K562 (cell line): ENCODE results near the gene WNK2. TPM values are rescaled to one million over a fixed set of nuclear protein-coding genes. Genes with fewer than 3 reads are reported as not detected.
A peak's percentile ranks its signal among the peaks of the same experiment; 100 is the strongest.
"Not testable (repeated sequence)": the region's sequence is repeated elsewhere in the genome, so short reads cannot be mapped to it uniquely, and the experiment has no call there.

ENCODE experiments used
- ATAC-seq: fragments of 200-7000 bp; cut with Tn5 transposase; 3 replicates; pipeline ENCODE4 v1.9.1; 2020; ENCODE audit warnings: moderate library complexity
- BruUV-seq: library from RNA; stranded (reverse); fragments of 400-500 nt; replicated peaks from 2 replicates; lab custom pipeline; 2021; lab: Mats Ljungman, UMichigan
- CTCF ChIA-PET: fragments of 300-600 bp; formaldehyde crosslinking; extraction: SDS; loops from one replicate; lab custom pipeline; 2021; ENCODE audit warnings: low intra/inter-chr PET ratio; lab: Yijun Ruan, JAX
- POLR2A ChIA-PET: fragments of 300-600, 350-650 bp; sonication (Branson Sonifier 250); formaldehyde crosslinking; extraction: SDS; loops from one replicate; lab custom pipeline; 2021; ENCODE audit warnings: antibody characterized with exemption, inconsistent platforms; lab: Yijun Ruan, JAX
- DNase-seq, 4 experiments: peaks; one replicate each; pipeline versions ENCODE4 v3.0.0 to v3.0.0-alpha.2; 2011 to 2018; ENCODE audit warnings: low spot score in 3 of 4, mixed read lengths in 3 of 4; ENCODE audit errors: extremely low read depth in 1 of 4
- FAIRE-seq: peaks from 2 replicates; lab custom pipeline; 2011; peaks lifted over from hg19 to GRCh38; lab: Jason Lieb, UNC
- H2AFZ ChIP-seq: 2 replicates; pipeline ENCODE4 v1.6.0; 2011; ENCODE audit warnings: low read depth, low read length, control low read depth, inconsistent platforms
- H3K27ac ChIP-seq: fragments of 200-600 bp; 3 replicates; pipeline ENCODE4 v1.8.0; 2011; ENCODE audit warnings: low read depth, mild to moderate bottlenecking, control low read depth, inconsistent platforms, low read length, moderate library complexity, mixed read lengths; ENCODE audit errors: extremely low read depth
- H3K27me3 ChIP-seq, 2 experiments: fragments of 300-600 bp in 1 of 2; 2 replicates in 1 of 2; 3 replicates in 1 of 2; pipeline versions ENCODE4 v1.6.0 to v1.8.0; 2011; ENCODE audit warnings: inconsistent platforms in 2 of 2, low read length in 2 of 2, mild to moderate bottlenecking in 1 of 2, mixed read lengths in 1 of 2, moderate library complexity in 1 of 2; ENCODE audit not compliant: control insufficient read depth in 2 of 2, insufficient read depth in 2 of 2
- H3K36me3 ChIP-seq: fragments of 300-600 bp; 3 replicates; pipeline ENCODE4 v1.8.0; 2011; ENCODE audit warnings: mild to moderate bottlenecking, low read length, inconsistent platforms; ENCODE audit not compliant: control insufficient read depth, insufficient read depth
- H3K4me1 ChIP-seq, 2 experiments: fragments of 200-600 bp in 1 of 2; replicated peaks in 1 of 2; 2 replicates in 1 of 2; 3 replicates in 1 of 2; pipeline versions ENCODE4 v1.5.1 to v1.8.0; 2011; ENCODE audit warnings: inconsistent platforms in 2 of 2, low read length in 2 of 2, mild to moderate bottlenecking in 1 of 2, mixed read lengths in 1 of 2, moderate library complexity in 1 of 2; ENCODE audit not compliant: control insufficient read depth in 2 of 2, insufficient read depth in 2 of 2
- H3K4me2 ChIP-seq: 2 replicates; pipeline ENCODE4 v1.6.1; 2011; ENCODE audit warnings: low read length, control low read depth, inconsistent platforms, mixed read lengths; ENCODE audit not compliant: insufficient read depth
- H3K4me3 ChIP-seq: fragments of 200-600 bp; sonication (generic), shearing (Covaris generic); 2 replicates; pipeline ENCODE4 v1.5.1; 2016; ENCODE audit warnings: control low read depth, inconsistent platforms
- H3K79me2 ChIP-seq: fragments of 200-600 bp; 3 replicates; pipeline ENCODE4 v1.8.0; 2011; ENCODE audit warnings: low read length, inconsistent platforms; ENCODE audit not compliant: control insufficient read depth, insufficient read depth
- H3K9ac ChIP-seq, 2 experiments: 2 replicates each; pipeline versions ENCODE4 v1.6.0 to v1.6.1; 2011; ENCODE audit warnings: low read depth in 2 of 2, low read length in 2 of 2, control low read depth in 1 of 2, inconsistent platforms in 1 of 2, mild to moderate bottlenecking in 1 of 2, mixed read lengths in 1 of 2; ENCODE audit not compliant: insufficient read depth in 1 of 2
- H3K9me1 ChIP-seq: one replicate; pipeline ENCODE4 v1.6.0; 2011; ENCODE audit warnings: inconsistent platforms, mild to moderate bottlenecking, low read length, moderate library complexity; ENCODE audit not compliant: control insufficient read depth, insufficient read depth
- H3K9me3 ChIP-seq: replicated peaks from 2 replicates; pipeline ENCODE4 v1.5.1; 2011; ENCODE audit warnings: low read depth, low read length, inconsistent platforms; ENCODE audit not compliant: control insufficient read depth, insufficient read depth
- H4K20me1 ChIP-seq: replicated peaks from 2 replicates; pipeline ENCODE4 v1.6.1; 2011; ENCODE audit warnings: low read length, inconsistent platforms, mixed read lengths; ENCODE audit not compliant: control insufficient read depth, insufficient read depth
- DMBX1 ChIP-seq: fragments of 250-450 bp; sonication (Bioruptor Pico); IDR thresholded peaks from 2 replicates; pipeline ENCODE4 v1.8.0; 2022; ENCODE audit warnings: inconsistent platforms, mild to moderate bottlenecking, moderate library complexity, borderline replicate concordance
- NFATC3 ChIP-seq: fragments of 450-650 bp; IDR thresholded peaks from 2 replicates; pipeline ENCODE4 v1.6.1; 2017; ENCODE audit warnings: mild to moderate bottlenecking
- NFIC ChIP-seq: fragments of 450-650 bp; IDR thresholded peaks from 2 replicates; pipeline ENCODE4 v1.6.1; 2017; ENCODE audit warnings: mild to moderate bottlenecking, inconsistent platforms
- PKNOX1 ChIP-seq: fragments of 450-650 bp; IDR thresholded peaks from 2 replicates; pipeline ENCODE4 v1.6.1; 2016
- WGBS: fragments of 100-300 bp; shearing (Covaris generic); methylation state at CpG from one replicate; pipeline ENCODE4 v1.1.6; 2016; ENCODE audit warnings: low coverage, mixed read lengths; ENCODE audit not compliant: insufficient coverage; ENCODE audit errors: missing lambda C conversion rate; 5-methylcytosine and 5-hydroxymethylcytosine counted together
- in situ Hi-C: fragments of 300-500 bp; cut with MboI; formaldehyde crosslinking; loops from 4 replicates; pipeline ENCODE4 v1.15.0; 2018; ENCODE audit warnings: inconsistent platforms, mixed read lengths
- intact Hi-C: fragments of 100-400 bp; cut with micrococcal nuclease; formaldehyde crosslinking; loops from 2 replicates; pipeline ENCODE4 v1.14.2; 2022
- polyA plus RNA-seq, 8 experiments: library from polyadenylated mRNA; depleted of rRNA in 4 of 8; stranded (reverse) in 5 of 8; unstranded in 3 of 8; fragments of >200 nt; fragmentation: Nextera tagmentation in 2 of 8; fragmentation: Illumina TruSeq in 1 of 8; extraction: Ambion mirVana in 2 of 8; extraction: Trizol in 1 of 8; gene quantifications; 2 replicates each; pipeline versions ENCODE4 v1.2.1 to v1.2.3, GENCODE V29; 2011 to 2014; ENCODE audit warnings: inconsistent platforms in 1 of 8, missing spikeins in 1 of 8
- total RNA-seq, 7 experiments: library from RNA; depleted of rRNA in 6 of 7; stranded (reverse); fragments of >200 nt in 6 of 7; fragmentation: Illumina TruSeq in 2 of 7; extraction: Trizol in 2 of 7; gene quantifications; 2 replicates each; pipeline versions ENCODE4 v1.2.1 to v1.2.3, GENCODE V29; 2011 to 2021; ENCODE audit warnings: low replicate concordance in 1 of 7

WNK2 gene
- total and polyA plus RNA-seq, 9 of the 15 experiments (the other 6 are each of a cell fraction or from before 2014, with no cell fraction given), result 0.36 to 3.3 (median 0.64) TPM; not detected in 2

- Histone ChIP-seq H3K9me3 (peaks cover 4% of the 10 kb centered on the region), H3K4me2 (no peak overlapping the region), H4K20me1 (no peaks in the 10 kb centered on the region), H3K9me1 (no peaks in the 10 kb centered on the region), H3K79me2 (no peaks in the 10 kb centered on the region), H3K4me3 (no peak overlapping the region), H3K27ac (no peak overlapping the region), H3K4me1 (peaks cover 0 to 9% of the 10 kb centered on the region in 2 experiments; a peak in 2 of 5 replicates), H3K9ac (peak overlapping the region in 1 of 2 experiments; percentile 8; a peak in 1 of 4 replicates), H3K36me3 (no peaks in the 10 kb centered on the region), H3K27me3 (peaks cover 0 to 19% of the 10 kb centered on the region in 2 experiments; a peak in 3 of 5 replicates), H2AFZ (0 out of 2 replicates have a peak overlapping the region, but pooled peaks have one; percentile 2)
- ATAC-seq (no peak), DNase-seq (no peak), FAIRE-seq (no peak)
- WGBS, result 23% methylated on average over 15 of the region's 15 CpGs
- ChIA-PET POLR2A (interaction anchor here (1.0 to 1.1 kb wide), 2 partner anchors 10 to 14 kb away, joined by 4 to 5 read pairs; partner anchors contain the start of gene NINJ1), CTCF (no interaction called here)
- BruUV-seq, result no TSS peak
- no peak for TF ChIP-seq DMBX1 (CRISPR knock-in tag)
- no peak for TF ChIP-seq NFATC3
- peak; percentile 34 for TF ChIP-seq NFIC
- intact Hi-C loops (no loop called here), in situ Hi-C loops (no loop called here)
Observed at GRCh38 chr9:93143830-93144530, 40.0 kb upstream of the WNK2 start.

DNA sequence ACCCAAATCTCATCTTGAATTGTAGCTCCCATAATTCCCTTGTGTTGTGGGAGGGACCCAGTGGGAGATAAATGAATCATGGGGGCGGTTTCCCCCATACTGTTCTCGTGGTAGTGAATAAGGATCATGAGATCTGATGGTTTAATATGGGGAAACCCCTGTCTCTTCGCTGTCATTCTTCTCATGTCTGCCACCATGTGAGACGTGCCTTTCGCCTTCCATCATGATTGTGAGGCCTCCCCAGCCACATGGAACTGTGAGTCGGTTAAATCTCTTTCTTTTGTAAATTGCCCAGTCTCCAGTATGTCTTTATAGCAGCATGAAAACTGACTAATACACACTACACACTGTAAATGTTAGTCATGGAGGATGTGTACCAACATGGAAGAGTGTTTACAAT lies 37.2 kb upstream of the WNK2 start:
- CTCF ChIA-PET, DNase-seq, ATAC-seq: not testable (repeated sequence)

More for the DNA sequence above, 37.2 kb upstream of the WNK2 start:
- FAIRE-seq, H3K79me2 ChIP-seq, H2AFZ ChIP-seq, H3K9me3 ChIP-seq, H3K9ac ChIP-seq, H3K27ac ChIP-seq, H4K20me1 ChIP-seq, H3K4me3 ChIP-seq, intact Hi-C loops, H3K9me1 ChIP-seq, H3K36me3 ChIP-seq, in situ Hi-C loops, BruUV-seq, H3K4me1 ChIP-seq, POLR2A ChIA-PET, H3K4me2 ChIP-seq: not testable (repeated sequence)
- H3K27me3 ChIP-seq, result peaks cover 2 to 30% of the 10 kb centered on the region in 2 experiments; a peak in 4 of 5 replicates
- 19% methylated on average over 6 of the region's 6 CpGs for WGBS
- TF ChIP-seq PKNOX1, result 0 out of 2 replicates have a peak, but pooled peaks have one; percentile 1
- TF ChIP-seq, all 486 proteins: peak for 1; not testable (repeated sequence) for 485
